GM19455 (cell line): ENCODE results near the gene LUM.

Experiments
- ATAC-seq: cut with Tn5 transposase; IDR thresholded peaks from one replicate; pipeline ENCODE4 v1.9.1; 2021; ENCODE audit not compliant: unreplicated experiment

LUM gene, protein sequence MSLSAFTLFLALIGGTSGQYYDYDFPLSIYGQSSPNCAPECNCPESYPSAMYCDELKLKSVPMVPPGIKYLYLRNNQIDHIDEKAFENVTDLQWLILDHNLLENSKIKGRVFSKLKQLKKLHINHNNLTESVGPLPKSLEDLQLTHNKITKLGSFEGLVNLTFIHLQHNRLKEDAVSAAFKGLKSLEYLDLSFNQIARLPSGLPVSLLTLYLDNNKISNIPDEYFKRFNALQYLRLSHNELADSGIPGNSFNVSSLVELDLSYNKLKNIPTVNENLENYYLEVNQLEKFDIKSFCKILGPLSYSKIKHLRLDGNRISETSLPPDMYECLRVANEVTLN

GRCh38 chr12:91111366-91112325 is at the start of gene LUM:
Gene LUM (minus strand): TSS chr12:91111494. CDS start chr12:91108979, 2,515 bp downstream.
- ATAC-seq = no peak

DNA sequence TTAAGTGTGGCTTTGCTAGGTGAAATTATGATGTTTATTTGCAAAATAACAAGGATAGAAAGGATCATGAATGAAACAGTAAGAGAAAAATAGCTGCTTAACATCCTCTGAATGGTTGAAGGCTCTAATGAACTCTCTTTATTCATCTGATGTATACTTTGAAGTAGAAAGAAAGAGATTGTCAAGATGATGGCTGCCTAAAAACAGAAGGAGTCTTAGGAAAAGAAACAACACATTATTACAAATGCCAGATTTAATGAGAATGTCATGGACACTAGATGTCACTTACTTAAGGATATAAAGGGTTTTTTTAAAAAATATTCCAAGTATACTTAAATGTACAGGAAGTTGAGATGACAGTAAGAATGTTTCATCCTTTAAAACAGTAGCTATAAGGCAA is 49.7 kb upstream of the LUM start:
- no peak for ATAC-seq

DNA sequence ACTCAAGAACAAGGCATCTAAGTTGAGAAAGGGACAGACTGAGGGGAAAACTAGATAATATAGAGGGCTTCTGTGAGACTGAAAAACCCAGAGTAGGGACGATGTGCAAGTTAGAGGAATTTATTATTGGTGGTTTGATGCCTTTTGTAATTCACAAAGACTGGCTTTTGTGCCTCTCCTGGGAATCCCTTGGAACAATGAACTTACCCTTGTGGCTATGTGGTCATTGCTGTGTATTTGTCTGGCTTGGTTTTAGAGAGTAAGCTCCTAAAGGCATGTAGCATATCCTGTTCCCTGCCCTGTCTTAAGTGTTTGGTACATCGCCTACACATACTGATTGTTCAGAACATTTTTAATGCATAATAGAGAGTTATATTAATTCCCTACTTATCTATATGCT is 44.7 kb upstream of the LUM start:
- ATAC-seq = no peak

- ATAC-seq = no peak
Observed at GRCh38 chr12:91154131-91154530, 42.8 kb upstream of the LUM start.

DNA sequence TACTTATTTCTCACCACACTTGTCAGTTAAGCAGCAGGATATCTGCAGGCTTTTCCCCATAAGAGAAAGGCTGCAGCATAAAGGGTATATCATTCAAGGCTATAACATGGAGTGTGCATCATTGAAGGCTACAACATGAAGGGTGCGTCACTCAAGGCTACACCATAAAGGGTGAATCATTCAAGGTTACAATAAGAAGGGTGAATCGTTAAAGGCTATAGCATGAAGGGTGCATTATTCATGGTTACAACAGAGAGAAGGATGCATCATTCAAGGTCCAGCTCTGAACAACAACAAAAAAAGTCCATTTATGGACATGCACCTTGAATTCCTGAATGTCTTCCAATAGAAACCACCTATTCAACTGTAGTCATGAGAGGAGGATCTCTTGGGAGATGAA is 32.8 kb upstream of the LUM start:
- no peak for ATAC-seq

DNA sequence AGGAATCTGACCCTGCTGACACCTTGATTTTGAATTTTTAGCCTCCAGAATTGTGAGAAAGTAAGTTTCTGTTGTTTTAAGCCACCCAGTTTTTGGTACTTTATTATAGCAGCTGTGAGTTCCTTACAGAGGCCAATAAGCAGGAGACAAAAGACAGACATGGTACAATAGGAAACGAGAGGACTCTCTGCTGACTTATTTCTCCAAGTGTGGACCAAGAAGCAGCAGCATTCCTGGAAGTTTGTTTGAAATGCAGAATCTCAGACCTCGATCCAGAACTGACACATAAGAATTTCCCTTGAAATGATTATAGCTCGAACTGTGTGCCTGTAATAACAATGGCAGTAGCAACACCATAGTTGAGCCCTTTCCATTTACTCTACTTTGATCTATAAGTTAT is 31.9 kb upstream of the LUM start:
- no peak for ATAC-seq

DNA sequence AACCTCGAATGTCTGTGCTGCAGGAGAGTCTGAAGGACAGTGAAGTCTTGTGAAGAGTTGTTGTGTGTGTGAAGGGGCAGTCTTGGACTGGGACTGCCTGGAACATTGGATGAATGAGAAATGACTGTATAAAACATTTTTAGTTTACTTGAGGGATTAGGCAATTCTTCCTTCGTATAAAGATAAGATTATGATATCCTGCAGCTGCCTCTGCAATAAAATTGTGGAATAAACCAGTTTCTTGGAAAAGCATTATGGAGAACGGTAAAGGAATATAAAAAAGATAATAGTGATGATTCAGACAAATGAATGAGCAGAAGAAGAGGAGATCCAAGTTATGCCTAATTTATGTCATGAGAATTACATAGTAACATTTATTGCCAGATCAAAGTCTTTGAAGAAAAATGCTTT is 30.9 kb upstream of the LUM start:
- ATAC-seq = no peak

DNA sequence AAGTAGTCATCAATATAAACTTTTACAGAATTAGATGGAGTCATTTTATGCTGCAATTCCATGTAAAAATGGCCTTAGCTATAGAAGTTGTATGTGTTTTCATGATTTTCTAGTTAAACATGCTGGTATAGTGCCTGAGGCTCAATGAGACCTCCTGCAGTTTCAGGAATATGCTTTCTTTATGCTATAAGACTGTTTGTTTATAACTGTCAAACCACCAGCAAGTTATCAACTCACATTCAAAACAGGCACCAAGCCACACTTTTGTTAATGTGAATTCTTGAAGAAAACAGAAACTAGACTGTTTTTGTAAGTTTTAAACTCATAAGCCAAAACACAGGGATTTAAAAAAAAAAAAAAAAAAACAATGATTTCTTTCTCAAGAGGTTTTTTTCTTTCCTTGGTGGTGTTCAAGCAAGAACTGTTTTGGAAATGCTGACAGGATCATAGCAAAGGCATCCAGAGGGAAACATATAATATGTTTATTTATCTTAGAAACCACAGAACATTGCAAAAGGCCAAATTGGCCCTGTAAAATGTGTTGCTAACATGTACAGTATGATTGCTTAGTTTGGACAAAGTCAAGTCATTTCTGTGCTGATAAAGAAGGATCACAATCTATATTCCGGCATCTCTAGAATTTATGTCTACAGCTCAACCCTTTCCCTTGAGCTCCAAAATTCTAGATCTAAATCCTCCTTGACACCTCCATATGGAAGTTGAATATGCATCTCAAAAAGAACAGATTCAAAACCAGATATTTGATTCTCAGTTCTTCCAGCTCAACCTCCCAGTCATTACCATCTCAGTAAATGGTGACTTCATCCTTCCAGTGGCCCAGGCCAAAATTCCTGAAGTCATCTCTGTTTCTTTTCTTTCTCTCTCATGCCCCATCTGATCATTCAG is 29.0 kb upstream of the LUM start:
- no peak for ATAC-seq

DNA sequence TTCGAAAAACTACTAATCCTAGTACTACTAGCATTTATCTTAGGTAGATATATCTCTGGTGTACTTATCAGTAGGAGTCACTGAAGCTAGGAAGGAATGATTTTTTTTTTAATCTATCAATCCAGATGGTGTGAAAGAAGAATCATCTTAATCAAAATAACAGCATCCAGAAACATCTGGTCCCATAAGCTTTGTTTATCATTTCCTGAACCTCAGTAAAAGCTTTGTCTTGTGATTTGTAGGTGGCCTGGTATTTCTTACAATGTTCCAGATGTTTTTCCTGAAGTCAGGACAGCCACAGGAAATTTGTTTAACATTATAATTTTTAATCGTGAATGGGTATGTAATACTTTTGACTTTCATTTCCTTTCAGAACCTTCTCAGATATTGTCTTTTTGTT is 28.0 kb upstream of the LUM start:
- no peak for ATAC-seq

GRCh38 chr12:91138337-91138920 is 27.1 kb upstream of the LUM start:
- ATAC-seq = no peak

DNA sequence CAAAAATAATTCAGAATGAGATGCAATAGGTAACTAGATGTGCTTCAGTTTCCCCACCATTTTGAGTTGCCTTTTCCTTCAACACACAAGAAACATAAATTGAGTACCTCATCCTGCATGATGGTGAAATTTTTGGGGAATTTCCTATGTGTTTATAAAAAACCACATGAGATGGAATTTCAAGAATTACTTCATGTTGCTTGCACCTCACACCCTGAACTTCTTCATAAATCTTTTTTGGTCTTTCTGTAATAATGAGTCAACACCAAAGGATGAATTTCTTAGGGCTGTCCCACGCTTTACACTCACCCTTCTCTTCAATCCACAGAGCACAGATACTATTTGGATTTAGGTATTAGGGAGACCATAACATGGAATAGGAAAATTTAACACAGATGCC is 22.6 kb upstream of the LUM start:
- ATAC-seq = no peak

DNA sequence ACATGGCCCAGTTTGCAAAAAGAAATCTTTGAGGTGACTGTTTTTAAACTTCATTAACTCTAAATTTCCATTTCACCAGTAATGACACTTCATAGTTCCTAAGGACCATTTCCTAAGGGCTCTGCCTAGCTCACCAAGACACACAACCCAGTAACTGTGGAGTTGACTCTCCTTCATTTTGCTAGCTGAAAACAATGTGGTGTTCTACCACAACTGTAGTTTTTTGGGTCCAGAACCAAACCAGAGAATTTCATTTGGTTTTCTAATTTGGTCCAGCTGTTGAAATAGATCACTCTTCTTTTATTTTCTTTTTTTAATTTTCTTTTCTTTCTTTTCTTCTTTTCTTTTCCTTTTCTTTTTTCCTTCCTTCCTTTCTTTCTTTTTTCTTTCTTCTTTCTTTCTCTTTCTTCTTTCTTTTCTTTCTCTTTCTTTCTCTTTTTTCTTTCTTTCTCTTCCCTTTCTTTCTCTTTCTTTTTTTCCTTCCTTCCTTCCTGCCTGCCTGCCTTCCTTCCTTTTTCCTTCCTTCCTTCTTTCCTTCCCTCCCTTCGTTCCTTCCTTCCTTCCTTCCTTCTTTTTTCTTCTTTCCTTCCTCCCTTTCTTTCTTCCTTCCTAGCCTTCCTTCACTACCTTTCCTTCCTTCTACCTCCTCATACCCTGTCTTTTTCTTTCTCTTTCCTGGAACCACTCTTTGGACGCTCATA is 18.5 kb upstream of the LUM start:
- no peak for ATAC-seq

- no peak for ATAC-seq
Observed at GRCh38 chr12:91127751-91128150, 16.5 kb upstream of the LUM start.

DNA sequence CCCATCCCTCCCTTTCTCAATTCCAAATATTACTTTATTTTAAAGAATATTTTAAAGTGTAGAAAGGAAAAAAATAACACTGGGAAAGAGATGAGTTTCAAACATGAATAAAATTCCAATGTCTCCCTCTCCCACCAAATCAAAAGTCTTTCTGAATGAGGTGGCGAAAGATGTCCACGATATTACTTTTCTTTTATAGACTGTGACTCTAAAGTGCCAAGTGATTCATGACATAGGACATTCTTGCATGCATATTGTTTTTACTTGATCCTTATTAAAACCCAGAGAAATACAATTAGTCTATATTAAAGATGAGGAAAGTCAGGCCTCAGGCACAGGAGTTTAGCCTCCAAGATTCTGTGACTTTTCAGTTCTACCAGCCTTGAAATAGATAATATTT is 16.0 kb upstream of the LUM start:
- no peak for ATAC-seq

DNA sequence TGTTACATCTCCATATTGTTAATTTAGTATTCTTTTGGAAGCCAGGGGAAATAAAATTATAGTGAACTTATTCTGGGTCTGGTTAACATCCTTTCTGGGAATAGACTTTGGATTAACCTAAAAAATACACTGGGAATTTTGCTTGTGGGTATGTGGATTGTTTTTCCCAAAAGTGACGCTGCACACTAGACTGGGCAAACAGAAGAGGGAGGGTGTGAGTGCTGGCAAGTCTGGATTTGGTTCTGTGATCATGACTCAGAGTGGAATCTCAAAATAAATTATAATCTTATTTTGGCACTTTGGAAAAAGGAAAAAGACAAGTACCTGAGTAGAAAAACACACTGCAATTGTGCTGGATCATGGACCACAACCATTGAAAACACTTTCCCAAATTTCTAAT is 15.2 kb upstream of the LUM start:
- no peak for ATAC-seq

- ATAC-seq = no peak
Observed at GRCh38 chr12:91123236-91123916, 12.1 kb upstream of the LUM start.

DNA sequence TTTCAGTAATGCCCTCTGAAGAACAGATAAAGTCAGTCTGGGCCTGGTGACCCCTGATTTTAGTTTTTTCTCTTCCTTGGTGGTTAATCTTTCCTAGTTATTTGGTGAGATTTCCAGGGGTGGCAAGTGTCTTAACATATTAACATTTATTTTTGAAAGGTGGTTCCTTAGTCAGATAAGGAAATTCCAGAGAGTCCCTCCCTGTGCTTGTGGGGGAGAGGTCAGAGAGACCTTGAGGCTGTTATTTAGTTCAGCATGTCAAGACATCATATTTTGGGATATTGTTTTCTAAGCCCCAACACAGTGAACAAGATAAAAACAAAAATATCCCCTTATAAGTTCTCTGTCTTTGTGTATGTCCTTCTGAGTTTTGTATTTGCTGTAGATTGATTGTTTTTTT is 9.5 kb upstream of the LUM start:
- ATAC-seq = no peak

- no peak for ATAC-seq
Observed at GRCh38 chr12:91119089-91119488, 7.8 kb upstream of the LUM start.

GRCh38 chr12:91113621-91114020 is 2.3 kb upstream of the LUM start:
- ATAC-seq = no peak
